Panc1 (cell line): ENCODE measurements around the gene ZMYM5.

Experiments used
- POLR2AphosphoS5 ChIP-seq: IDR thresholded peaks from 2 replicates; pipeline ENCODE4 v1.6.1; 2012; ENCODE audit warnings: mild to moderate bottlenecking, low read depth, low read length, moderate library complexity
- TF ChIP-seq, protein P1 (sequence below): fragments of 450-650 bp; IDR thresholded peaks from 2 replicates; pipeline ENCODE4 v1.5.1; 2017; ENCODE audit warnings: mild to moderate bottlenecking

DNA sequence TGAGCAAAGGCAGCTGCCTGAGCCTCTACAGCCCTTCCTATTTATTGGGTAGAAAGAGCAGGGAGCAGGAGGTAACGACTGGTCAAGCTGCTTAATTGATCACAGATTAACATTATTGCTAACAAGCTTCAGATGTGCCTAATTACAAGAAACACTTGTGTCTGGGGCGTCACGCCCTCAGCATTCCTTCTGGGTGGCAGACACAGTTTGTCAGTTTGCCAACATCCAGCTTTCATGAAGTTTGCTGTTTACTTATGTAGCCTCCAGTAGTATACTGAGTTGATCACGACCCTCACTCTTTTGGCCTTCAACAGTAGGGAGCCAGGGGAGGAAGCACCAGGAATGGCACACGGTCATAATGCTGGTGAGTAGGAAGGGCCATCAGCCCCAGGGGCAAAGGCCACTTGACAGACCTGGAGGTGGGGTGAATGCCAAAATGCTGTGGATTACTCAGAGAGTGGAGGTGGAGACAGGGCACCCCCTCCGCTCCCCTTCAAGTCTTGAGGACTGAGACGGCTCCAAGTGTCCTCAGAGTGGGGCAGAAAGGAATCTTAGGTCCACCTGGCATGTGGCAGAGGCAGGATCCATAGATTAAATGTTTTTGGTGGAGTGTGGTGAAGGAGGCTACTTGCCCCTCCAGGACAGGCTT, 45.8 kb downstream of the ZMYM5 start:
- TF ChIP-seq, protein P1, sequence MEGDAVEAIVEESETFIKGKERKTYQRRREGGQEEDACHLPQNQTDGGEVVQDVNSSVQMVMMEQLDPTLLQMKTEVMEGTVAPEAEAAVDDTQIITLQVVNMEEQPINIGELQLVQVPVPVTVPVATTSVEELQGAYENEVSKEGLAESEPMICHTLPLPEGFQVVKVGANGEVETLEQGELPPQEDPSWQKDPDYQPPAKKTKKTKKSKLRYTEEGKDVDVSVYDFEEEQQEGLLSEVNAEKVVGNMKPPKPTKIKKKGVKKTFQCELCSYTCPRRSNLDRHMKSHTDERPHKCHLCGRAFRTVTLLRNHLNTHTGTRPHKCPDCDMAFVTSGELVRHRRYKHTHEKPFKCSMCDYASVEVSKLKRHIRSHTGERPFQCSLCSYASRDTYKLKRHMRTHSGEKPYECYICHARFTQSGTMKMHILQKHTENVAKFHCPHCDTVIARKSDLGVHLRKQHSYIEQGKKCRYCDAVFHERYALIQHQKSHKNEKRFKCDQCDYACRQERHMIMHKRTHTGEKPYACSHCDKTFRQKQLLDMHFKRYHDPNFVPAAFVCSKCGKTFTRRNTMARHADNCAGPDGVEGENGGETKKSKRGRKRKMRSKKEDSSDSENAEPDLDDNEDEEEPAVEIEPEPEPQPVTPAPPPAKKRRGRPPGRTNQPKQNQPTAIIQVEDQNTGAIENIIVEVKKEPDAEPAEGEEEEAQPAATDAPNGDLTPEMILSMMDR: no peak
- TF ChIP-seq POLR2AphosphoS5: no peak
